GM13977 (cell line): ENCODE results near the gene PIGA.
"Not testable (repeated sequence)": the region's sequence is repeated elsewhere in the genome, so short reads cannot be mapped to it uniquely, and the experiment has no call there.

Experiments used
- DNase-seq: peaks from one replicate; pipeline ENCODE4 v3.0.0; 2012; ENCODE audit warnings: low spot score
- CTCF ChIP-seq: IDR thresholded peaks from 2 replicates; pipeline ENCODE4 v1.5.1; 2012; ENCODE audit warnings: mild to moderate bottlenecking, control low read depth; ENCODE audit not compliant: insufficient read depth; ENCODE audit errors: extremely low read depth, missing control alignments
- in situ Hi-C: fragments of 300-500 bp; cut with MboI; formaldehyde crosslinking; loops from one replicate; pipeline ENCODE4 v1.12.0; 2022; ENCODE audit warnings: low sequenced_read_pairs, low pct_unique_long_range_greater_than_20kb, mixed read lengths, inconsistent platforms; ENCODE audit not compliant: unreplicated experiment

PIGA gene

GRCh38 chrX:15314472-15314871 is 20.9 kb downstream of the PIGA start:
- in situ Hi-C loops, result no loop called here
- DNase-seq, result no peak
- TF ChIP-seq CTCF, result no peak

GRCh38 chrX:15311119-15311518 is 24.2 kb downstream of the PIGA start:
- TF ChIP-seq CTCF, result no peak
- in situ Hi-C loops, result no loop called here

GRCh38 chrX:15310117-15310516 is 25.2 kb downstream of the PIGA start:
- no peak for DNase-seq
- in situ Hi-C loops, result no loop called here
- no peak for TF ChIP-seq CTCF

More at GRCh38 chrX:15311119-15311518, 24.2 kb downstream of the PIGA start:
- no peak for DNase-seq

- in situ Hi-C loops, DNase-seq: not testable (repeated sequence)
Observed at GRCh38 chrX:15305899-15306298, 29.4 kb downstream of the PIGA start.

- in situ Hi-C loops, result no loop called here
- TF ChIP-seq CTCF, result no peak
- DNase-seq, result no peak
Observed at GRCh38 chrX:15301924-15302323, 33.4 kb downstream of the PIGA start.

- in situ Hi-C loops, result no loop called here
- peak; percentile 28 for DNase-seq
Observed at GRCh38 chrX:15299941-15300851, 35.1 kb downstream of the PIGA start.

More at GRCh38 chrX:15299941-15300851, 35.1 kb downstream of the PIGA start:
- peak; percentile 45 for TF ChIP-seq CTCF
